22Rv1 (cell line): ENCODE data around the gene RAB3B.
"Not testable (repeated sequence)": the region's sequence is repeated elsewhere in the genome, so short reads cannot be mapped to it uniquely, and the experiment has no call there.

ENCODE experiments used
- H3K27ac ChIP-seq: fragments of 450-650 bp; 2 replicates; pipeline ENCODE4 v1.5.1; 2017
- ZFX ChIP-seq: fragments of 450-650 bp; IDR thresholded peaks from 2 replicates; pipeline ENCODE4 v1.6.1; 2017; ENCODE audit warnings: antibody characterized with exemption, borderline replicate concordance
- TF ChIP-seq, protein P1 (sequence below): fragments of 450-650 bp; IDR thresholded peaks from 2 replicates; pipeline ENCODE4 v1.5.1; 2017; ENCODE audit warnings: mild to moderate bottlenecking

RAB3B gene

DNA sequence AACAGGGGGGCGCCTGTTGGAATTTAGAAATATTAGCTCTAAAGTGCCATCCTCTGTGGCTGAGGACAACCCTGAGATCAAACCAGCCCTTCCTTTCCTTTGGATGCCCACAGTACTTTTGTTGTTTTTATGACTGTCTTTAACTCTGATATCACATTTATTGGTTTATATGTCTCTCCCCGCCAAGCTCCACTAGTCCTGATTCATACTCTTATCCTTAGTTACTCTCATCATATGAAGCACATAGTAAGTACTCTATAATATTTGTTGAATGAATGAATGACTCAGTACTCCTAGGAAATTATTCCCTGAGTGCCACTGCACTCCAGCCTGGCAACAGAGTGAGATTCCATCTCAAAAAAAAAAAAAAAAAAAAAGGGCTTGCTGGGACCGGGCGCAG is 89.3 kb downstream of the RAB3B start:
- TF ChIP-seq ZFX: no peak
- TF ChIP-seq, protein P1, sequence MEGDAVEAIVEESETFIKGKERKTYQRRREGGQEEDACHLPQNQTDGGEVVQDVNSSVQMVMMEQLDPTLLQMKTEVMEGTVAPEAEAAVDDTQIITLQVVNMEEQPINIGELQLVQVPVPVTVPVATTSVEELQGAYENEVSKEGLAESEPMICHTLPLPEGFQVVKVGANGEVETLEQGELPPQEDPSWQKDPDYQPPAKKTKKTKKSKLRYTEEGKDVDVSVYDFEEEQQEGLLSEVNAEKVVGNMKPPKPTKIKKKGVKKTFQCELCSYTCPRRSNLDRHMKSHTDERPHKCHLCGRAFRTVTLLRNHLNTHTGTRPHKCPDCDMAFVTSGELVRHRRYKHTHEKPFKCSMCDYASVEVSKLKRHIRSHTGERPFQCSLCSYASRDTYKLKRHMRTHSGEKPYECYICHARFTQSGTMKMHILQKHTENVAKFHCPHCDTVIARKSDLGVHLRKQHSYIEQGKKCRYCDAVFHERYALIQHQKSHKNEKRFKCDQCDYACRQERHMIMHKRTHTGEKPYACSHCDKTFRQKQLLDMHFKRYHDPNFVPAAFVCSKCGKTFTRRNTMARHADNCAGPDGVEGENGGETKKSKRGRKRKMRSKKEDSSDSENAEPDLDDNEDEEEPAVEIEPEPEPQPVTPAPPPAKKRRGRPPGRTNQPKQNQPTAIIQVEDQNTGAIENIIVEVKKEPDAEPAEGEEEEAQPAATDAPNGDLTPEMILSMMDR: no peak

GRCh38 chr1:51899022-51899421 is 91.5 kb downstream of the RAB3B start:
- H3K27ac ChIP-seq: no peak overlapping the region
- TF ChIP-seq ZFX: no peak
- TF ChIP-seq, protein P1: no peak

More for the DNA sequence above, 89.3 kb downstream of the RAB3B start:
- H3K27ac ChIP-seq: no peak overlapping the region

DNA sequence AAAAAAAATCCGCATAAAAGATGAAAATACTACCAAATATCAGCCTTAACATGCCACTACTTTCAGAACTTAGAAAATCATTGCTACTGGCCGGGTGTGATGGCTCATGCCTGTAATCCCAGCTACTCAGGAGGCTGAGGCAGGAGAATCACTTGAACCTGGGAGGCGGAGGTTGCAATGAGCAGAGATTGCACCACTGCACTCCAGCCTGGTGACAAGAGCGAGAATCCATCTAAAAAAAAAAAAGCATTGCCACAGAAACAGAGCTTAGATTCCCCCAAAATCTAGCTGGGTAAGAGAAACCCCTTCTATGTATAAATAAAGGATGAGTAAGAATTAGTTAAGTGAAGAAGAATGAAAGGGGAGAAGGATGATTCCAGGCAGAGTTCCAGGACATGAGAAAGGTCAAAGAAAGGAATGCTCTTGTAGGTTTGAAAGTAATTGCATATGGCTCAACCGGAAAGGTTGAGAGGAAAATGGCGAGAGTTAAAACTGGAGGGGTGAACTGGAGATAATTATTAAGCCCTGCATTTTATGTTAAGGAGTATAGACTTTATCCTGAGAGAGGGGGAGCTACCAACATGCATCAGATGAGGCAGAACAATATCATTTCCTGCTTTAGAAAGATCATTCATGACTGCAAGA is 92.3 kb downstream of the RAB3B start:
- TF ChIP-seq, protein P1: no peak
- TF ChIP-seq ZFX: no peak
- H3K27ac ChIP-seq: no peak overlapping the region

DNA sequence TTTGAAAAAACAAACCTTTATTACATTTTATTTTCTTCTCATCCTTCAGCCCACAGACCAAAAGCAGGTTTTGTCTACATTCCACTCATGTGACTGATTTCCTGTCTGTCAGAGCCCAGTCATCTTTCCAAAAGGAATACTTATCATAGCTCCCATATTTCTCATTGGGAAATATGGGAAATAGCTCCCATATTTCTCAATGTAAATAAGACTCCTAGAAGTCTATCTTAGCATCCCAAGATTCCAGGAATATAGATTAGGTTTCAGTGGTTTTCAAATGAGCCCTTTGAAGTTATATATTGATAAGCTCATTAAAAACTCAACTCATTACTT is 92.8 kb downstream of the RAB3B start:
- H3K27ac ChIP-seq: no peak overlapping the region
- no peak for TF ChIP-seq ZFX
- TF ChIP-seq, protein P1: no peak

- not testable (repeated sequence) for H3K27ac ChIP-seq
Measured at GRCh38 chr1:51894748-51895147, 95.8 kb downstream of the RAB3B start.

GRCh38 chr1:51878616-51879336 is 111.7 kb downstream of the RAB3B start, which contains the start of gene NRDC:
TSS of gene NRDC (minus strand) at chr1:51878727. CDS start at chr1:51878615, 112 bp downstream.
- peak within 1 kb of the TSS; percentile 87 for H3K27ac ChIP-seq
- TF ChIP-seq ZFX: no peak
- TF ChIP-seq, protein P1: no peak

GRCh38 chr1:51878308-51878615 is 112.2 kb downstream of the RAB3B start:
- no peak for TF ChIP-seq ZFX
- TF ChIP-seq, protein P1: no peak
- peak overlapping the region; percentile 87 for H3K27ac ChIP-seq
